Stimulated activated CD4-positive, alpha-beta T cell treated with anti-CD3 and anti-CD28 coated beads, Interleukin-1b, Interleukin-23, amount 100 ng/mL, for 1 hour (primary cell): ENCODE measurements around the gene TOP3B.

ENCODE experiments used
- DNase-seq, 2 donors: peaks; one replicate each; pipeline ENCODE4 v3.0.0-alpha.2; 2020; ENCODE audit warnings: low read depth in 2 of 2

Gene TOP3B

GRCh38 chr22:21982338-21982965 is at the start of gene TOP3B:
TSS of gene TOP3B (minus strand) at chr22:21982787. CDS start at chr22:21975709, 7,078 bp downstream.
- peak; percentile 43 to 76 for DNase-seq

GRCh38 chr22:22031183-22031945 is 48.8 kb upstream of the TOP3B start:
- no peak for DNase-seq

- DNase-seq: no peak
Observed at GRCh38 chr22:22030493-22031182, 48.1 kb upstream of the TOP3B start.

GRCh38 chr22:22027955-22028354 is 45.4 kb upstream of the TOP3B start:
- DNase-seq: no peak

GRCh38 chr22:22026157-22026831 is 43.7 kb upstream of the TOP3B start:
- DNase-seq: no peak

- DNase-seq: no peak
Observed at GRCh38 chr22:22025320-22026156, 43.0 kb upstream of the TOP3B start.

- DNase-seq: no peak
Observed at GRCh38 chr22:22024440-22024839, 41.9 kb upstream of the TOP3B start.

- no peak for DNase-seq
Observed at GRCh38 chr22:22023581-22024137, 41.1 kb upstream of the TOP3B start.

GRCh38 chr22:22022947-22023534 is 40.5 kb upstream of the TOP3B start:
- no peak for DNase-seq

GRCh38 chr22:22022255-22022840 is 39.8 kb upstream of the TOP3B start:
- no peak for DNase-seq

GRCh38 chr22:22021162-22021750 is 38.7 kb upstream of the TOP3B start:
- no peak for DNase-seq

GRCh38 chr22:22020425-22020852 is 37.9 kb upstream of the TOP3B start:
- no peak for DNase-seq

GRCh38 chr22:22019659-22020424 is 37.3 kb upstream of the TOP3B start:
- DNase-seq: no peak

GRCh38 chr22:22018825-22019658 is 36.5 kb upstream of the TOP3B start:
- no peak for DNase-seq

GRCh38 chr22:22015631-22016030 is 33.0 kb upstream of the TOP3B start:
- no peak for DNase-seq

- DNase-seq: no peak
Observed at GRCh38 chr22:22014285-22014659, 31.7 kb upstream of the TOP3B start.

GRCh38 chr22:22013559-22014284 is 31.1 kb upstream of the TOP3B start:
- no peak for DNase-seq
